CD4-positive, alpha-beta T cell treated with Interferon alpha-2 for 1 hour (primary cell): Measurements from ENCODE around the gene DCTPP1.

ENCODE experiments used
- DNase-seq, 2 donors: peaks; one replicate each; pipeline ENCODE4 v3.0.0-alpha.2; 2020 to 2022

Gene DCTPP1

GRCh38 chr16:30446203-30446595, 16.4 kb upstream of the DCTPP1 start:
- no peak for DNase-seq

DNA sequence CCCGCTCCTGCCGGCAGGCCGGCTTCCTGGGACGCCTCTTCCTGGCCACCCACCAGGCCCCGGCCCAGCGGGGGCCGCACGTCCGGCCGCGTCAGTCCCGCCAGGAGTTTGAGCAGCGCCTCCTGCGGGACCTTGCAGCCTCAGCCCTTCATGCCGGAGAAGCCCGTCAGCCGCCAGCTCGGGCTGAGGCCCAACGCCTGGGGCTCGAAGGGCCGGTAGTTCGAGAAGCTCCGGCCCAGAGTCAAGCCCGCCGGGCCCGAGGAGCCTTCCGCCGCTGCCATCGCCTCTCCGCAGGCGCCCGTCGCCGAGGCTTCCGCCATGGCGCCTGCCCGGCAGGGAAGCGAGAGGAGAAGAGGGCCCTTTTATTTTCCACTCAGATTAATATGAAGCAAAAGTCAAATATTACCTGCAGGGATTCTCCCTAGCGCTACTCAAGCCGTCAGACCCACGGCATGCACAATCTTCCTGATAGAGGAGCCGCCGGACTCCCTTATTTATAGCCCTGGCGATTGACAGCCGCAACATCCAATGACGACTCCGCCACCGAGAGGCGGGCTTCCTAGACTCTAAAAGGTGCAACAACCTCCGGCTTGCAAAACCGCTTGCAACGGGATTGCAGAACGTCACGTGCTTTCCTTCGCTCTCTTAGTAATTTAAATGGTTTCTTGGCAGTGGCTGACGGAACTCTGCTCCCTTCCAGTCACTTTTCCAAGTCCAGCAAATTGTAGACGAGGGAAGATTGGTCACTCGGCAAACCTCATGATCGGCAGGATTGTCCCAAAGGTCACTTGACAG, 15.8 kb upstream of the DCTPP1 start, which contains the start of gene SEPHS2:
Gene SEPHS2, minus strand, starts transcription at position 467 of the 795 bp plus-strand sequence. Its CDS starts 147 bp downstream, at position 320.
- DNase-seq: peak; percentile 95 to 97

- DNase-seq: no peak
Observed at GRCh38 chr16:30445149-30445407, 15.2 kb upstream of the DCTPP1 start.

GRCh38 chr16:30444231-30445148, 14.7 kb upstream of the DCTPP1 start:
- no peak for DNase-seq

- DNase-seq: no peak
Observed at GRCh38 chr16:30443631-30444030, 13.8 kb upstream of the DCTPP1 start.

- DNase-seq: no peak
Observed at GRCh38 chr16:30439720-30440348, 10.0 kb upstream of the DCTPP1 start.

DNA sequence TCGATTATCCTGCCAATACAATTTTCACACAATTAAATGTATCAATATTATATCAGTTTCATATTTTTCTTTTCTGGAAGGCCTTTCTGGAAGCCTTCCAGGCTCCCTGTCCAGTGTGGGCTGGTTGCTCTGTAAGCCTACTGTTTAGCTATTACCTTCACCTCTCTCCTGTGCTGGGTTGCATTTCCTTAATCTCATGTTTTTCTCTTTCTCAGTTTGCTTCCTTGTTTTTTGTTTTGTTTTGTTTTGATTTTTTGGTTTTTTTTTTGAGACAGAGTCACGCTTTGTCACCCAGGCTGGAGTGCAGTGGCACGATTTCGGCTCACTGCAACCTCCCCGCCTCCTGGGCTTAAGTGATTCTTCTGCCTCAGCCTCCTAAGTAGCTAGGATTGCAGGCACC, 9.0 kb upstream of the DCTPP1 start:
- DNase-seq: no peak

- DNase-seq: no peak
Observed at GRCh38 chr16:30437511-30438046, 7.7 kb upstream of the DCTPP1 start.

DNA sequence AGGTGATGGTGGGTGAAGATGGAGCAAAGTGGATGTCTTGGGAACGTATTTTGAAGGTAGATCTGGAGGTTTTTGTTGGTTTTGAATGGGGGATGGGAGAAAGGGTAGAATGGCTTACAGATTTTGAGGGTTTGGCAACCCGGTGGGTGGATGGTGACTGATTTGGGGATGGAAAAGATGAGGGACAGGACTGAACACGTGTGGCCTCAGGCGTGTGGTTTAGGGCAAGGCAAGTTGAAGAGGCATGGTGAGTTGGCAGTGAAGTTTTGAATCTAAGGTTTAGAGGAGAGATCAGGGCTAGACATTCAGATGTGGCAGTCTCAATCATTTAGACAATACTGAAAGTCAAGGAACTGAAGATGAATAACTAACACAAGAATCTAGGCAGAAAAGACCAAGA, 5.0 kb upstream of the DCTPP1 start:
- no peak for DNase-seq

- no peak for DNase-seq
Observed at GRCh38 chr16:30430428-30430970, 669 bp upstream of the DCTPP1 start.

DNA sequence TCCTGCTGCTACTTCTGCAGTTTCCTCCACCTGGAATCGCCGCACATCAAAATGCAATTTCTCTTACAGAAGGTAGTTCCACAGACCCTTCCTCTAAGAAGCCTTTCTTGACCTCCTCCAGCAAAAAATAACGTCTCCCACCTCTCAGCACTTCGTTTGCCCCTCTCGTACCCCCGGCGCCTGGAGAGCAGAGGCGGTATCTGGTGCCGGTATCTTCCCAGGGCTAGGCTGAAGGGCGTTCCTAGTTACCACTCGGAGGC, 482 bp downstream of the DCTPP1 start:
- no peak for DNase-seq

GRCh38 chr16:30428055-30428454, 1.8 kb downstream of the DCTPP1 start:
- DNase-seq: no peak

DNA sequence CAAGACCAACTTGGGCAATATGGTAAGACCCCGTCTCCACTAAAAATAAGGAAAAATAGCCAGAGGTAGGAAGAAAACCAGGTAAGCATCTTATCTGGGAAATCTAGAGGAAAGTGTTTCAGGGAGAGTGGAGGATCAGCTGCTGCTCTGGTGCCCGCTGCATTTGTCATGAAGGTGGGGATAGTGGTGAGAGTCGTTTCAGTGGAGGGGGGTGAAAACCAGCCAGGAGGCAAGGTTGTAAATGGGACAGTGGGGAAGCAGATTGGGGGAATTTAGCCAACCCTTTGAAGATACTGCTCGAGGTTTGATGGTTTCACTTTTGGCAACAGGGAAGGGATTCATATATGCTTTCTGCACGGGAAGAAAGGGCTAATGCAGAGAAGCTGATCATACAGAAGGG, 8.8 kb downstream of the DCTPP1 start:
- no peak for DNase-seq

DNA sequence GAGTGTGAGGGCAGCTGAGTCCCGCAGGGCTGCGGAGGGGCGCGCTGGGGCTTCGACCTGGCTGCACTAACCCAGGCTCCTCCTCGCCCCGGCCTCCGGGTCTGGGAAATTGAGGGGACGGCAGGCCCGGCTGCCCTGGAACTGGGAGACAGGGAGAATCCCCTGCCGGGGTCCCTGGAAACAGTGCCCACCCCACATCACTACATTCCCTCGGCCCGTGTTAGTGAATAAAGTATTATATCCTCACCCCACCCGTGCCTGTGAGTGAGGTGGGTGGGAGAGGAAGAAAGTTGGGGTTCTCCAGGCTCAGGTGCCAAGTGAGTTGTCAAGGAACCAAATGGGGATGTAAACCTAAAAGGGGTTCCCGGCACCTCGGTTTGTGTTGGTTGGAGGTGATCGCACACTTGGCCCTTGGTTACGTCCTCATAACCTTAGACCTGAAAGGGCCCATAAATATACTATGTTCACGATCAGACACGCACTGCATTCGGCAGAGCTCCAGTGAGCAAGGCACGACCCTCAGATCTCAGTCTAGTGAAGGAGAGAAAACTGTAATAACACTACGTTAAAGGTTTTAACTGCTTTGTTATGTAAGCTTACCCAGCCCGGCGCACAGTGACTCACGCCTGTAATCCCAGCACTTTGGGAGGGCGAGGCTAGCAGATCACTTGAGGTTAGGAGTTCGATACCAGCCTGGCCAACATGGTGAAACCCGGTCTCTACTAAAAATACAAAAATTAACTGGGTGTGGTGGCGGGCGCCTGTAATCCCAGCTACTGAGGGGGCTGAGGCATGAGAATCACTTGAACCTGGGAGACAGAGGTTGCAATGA, 11.3 kb downstream of the DCTPP1 start:
- no peak for DNase-seq

DNA sequence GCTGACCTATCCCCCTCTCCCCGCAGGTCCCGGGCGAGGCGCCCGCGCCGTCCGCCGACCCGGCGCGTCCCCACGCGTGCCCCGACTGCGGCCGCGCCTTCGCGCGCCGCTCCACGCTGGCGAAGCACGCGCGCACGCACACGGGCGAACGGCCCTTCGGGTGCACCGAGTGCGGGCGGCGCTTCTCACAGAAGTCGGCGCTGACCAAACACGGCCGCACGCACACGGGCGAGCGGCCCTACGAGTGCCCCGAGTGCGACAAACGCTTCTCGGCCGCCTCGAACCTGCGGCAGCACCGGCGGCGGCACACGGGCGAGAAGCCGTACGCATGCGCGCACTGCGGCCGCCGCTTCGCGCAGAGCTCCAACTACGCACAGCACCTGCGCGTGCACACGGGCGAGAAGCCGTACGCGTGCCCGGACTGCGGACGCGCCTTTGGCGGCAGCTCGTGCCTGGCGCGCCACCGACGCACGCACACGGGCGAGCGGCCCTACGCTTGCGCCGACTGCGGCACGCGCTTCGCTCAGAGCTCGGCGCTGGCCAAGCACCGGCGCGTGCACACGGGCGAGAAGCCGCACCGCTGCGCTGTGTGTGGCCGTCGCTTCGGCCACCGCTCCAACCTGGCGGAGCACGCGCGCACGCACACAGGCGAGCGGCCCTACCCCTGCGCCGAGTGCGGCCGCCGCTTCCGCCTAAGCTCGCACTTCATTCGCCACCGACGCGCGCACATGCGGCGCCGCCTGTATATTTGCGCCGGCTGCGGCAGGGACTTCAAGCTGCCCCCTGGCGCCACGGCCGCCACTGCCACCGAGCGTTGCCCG, 12.1 kb downstream of the DCTPP1 start:
- peak; percentile 92 to 93 for DNase-seq

DNA sequence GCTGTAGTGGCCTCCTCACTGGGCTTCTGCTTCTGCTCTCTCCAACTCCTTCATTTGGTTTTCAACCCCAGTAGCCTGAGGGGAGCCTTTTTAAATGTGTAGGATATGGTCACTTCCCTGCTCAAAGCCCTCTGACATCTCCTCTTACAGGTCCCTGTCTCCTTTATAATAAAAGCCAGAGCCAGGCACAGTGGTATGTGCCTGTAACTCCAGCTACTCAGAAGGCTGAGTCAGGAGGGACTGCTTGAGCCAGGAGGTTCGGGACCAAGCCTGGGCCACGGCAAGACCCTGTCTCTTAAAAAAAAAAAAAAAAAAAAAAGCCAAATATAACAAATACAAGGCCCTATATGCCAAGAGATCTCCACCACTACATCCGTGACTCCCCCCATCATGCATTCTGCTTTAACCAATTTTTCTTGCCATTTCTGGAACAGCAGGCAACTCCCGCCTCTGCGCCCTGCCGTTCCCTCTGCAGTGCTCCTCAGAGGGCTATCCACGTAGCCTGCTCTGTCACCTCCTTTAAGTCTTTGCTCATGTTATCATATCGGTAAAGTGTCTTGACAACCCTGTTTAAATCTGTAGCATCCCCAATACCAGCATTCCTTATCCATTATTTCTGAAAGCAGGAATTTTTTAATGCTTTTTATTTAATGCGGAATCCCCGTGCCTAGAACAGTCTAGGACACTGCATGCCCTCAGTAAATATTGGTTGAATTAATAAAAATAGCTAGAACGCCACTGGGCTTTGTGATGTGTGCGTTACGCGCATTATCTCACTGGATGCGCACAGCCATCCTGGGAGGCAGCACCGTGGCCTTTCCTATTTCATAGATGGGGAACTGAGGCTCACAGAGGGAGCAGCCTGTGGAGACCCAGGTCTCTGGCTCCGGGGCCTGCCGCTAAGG, 13.0 kb downstream of the DCTPP1 start:
- DNase-seq: no peak

GRCh38 chr16:30416047-30416603, 13.7 kb downstream of the DCTPP1 start:
- no peak for DNase-seq

DNA sequence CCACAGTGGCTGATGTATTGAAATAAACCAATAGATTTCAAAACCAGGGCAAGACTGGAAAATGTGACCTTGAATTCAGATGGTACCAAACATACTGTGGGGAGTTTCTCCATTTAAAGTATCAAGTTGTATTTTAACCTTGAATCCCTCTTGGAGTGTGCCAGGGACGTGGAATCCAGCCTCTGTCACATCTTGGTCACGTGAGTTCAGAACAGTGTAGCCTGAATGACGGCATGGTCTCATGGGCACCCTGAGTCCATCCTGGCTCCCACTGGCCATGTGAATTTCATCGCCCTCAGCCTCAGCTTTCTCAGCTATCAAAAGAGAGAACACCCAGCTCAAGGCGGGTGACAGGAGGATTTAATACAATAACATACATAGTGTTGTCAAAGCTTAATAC, 15.7 kb downstream of the DCTPP1 start:
- no peak for DNase-seq

DNA sequence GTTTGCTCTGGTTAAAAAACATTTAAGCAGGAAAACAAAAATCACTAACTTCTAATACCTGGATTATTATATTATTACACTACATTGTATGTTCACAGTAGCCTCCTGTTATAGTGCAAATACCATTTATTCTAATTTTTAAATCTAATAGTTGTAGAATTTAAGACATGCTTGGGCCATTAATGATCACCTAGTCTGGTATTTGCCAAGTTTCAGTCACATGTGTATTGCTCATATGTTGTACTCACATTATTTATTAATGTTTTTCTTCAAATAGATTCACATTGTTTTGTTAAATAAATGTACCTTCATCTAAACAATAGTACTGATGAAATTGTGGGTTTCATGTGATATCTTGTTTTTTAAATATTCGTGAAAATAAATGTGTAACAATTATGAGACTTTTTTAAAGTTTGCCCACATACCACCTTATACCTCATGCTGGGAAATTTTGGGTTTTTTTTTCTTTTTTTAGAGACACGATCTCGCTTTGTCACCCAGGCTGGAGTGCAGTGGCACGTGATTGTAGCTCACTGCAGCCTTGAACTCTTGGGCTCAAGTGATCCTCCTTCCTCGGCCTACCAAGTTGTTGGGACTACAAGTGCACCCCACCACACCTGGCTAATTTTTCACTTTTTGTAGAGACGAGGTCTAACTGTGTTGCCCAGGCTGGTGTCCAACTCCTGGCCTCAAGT, 16.6 kb downstream of the DCTPP1 start:
- no peak for DNase-seq
